ENCODE results near the gene ITIH5.

Gene ITIH5

DNA sequence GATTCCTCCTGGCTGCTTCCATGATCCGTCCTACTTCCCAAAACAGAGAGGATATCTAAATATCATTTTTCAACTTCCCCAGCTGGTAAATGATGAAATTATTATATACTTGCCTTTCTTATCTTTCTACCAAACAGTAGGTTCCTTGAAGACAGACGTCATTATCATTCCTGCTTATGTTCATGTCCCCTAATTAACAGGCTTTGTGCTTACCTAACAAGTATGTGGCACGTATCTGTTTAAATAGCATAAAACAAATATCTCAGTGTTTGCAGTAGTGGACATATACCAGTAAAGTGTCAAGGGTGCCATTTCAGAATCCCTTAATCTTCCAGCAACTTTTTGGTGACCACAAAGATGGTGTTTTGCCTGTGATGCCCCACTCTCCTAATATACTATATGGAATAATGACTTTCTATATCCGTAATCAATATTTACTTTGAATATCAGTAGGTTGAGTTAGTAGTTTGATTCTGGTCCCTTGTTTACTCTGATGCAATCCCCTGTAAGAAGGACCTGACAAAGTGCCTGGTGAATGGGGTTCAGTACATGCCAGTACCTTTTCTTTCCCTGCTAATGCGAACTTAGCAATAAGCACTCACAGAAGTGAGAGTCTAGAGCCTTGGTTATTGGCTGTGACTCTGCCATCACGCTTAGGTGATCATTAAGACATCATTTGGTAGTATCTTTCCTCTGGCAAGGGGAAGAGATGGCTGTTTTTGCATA is 124.4 kb downstream of the ITIH5 start:
- TF ChIP-seq EZH2phosphoT487 (IDR thresholded peaks at IDR 0.05; ENCODE audit: borderline replicate concordance) = no peak
- TF ChIP-seq, protein P1, sequence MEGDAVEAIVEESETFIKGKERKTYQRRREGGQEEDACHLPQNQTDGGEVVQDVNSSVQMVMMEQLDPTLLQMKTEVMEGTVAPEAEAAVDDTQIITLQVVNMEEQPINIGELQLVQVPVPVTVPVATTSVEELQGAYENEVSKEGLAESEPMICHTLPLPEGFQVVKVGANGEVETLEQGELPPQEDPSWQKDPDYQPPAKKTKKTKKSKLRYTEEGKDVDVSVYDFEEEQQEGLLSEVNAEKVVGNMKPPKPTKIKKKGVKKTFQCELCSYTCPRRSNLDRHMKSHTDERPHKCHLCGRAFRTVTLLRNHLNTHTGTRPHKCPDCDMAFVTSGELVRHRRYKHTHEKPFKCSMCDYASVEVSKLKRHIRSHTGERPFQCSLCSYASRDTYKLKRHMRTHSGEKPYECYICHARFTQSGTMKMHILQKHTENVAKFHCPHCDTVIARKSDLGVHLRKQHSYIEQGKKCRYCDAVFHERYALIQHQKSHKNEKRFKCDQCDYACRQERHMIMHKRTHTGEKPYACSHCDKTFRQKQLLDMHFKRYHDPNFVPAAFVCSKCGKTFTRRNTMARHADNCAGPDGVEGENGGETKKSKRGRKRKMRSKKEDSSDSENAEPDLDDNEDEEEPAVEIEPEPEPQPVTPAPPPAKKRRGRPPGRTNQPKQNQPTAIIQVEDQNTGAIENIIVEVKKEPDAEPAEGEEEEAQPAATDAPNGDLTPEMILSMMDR (conservative IDR thresholded peaks at IDR 0.05; ENCODE audit: low read length) = no peak
- Histone ChIP-seq H3K79me2 (ENCODE audit: insufficient read depth, low read length) (no peaks in the 10 kb centered on the region), H3K9ac (ENCODE audit: low read depth, low read length, poor library complexity, severe bottlenecking) (no peak overlapping the region), H3K9me3 (ENCODE audit: insufficient read depth, low read depth, low read length) (no peaks in the 10 kb centered on the region), H3F3A (ENCODE audit: low read depth) (no peaks in the 10 kb centered on the region), H3K27me3 (ENCODE audit: insufficient read depth, low read length, poor library complexity, severe bottlenecking) (no peaks in the 10 kb centered on the region), H2AFZ (ENCODE audit: low read length) (no peak overlapping the region), H4K20me1 (ENCODE audit: insufficient read depth, low read length, poor library complexity, severe bottlenecking) (no peaks in the 10 kb centered on the region), H3K9me2 (replicated peaks; ENCODE audit: low read depth, low read length) (no peaks in the 10 kb centered on the region), H3K4me1 (ENCODE audit: insufficient read depth, low read length, poor library complexity, severe bottlenecking) (no peaks in the 10 kb centered on the region), H3K4me2 (ENCODE audit: low read depth, low read length, poor library complexity, severe bottlenecking) (no peak overlapping the region), H3K36me3 (ENCODE audit: insufficient read depth, low read length) (no peaks in the 10 kb centered on the region), H3K4me3 (ENCODE audit: low read length, poor library complexity, severe bottlenecking) (no peak overlapping the region)

- no peak for TF ChIP-seq EZH2phosphoT487 (IDR thresholded peaks at IDR 0.05; ENCODE audit: borderline replicate concordance)
- TF ChIP-seq, protein P1 (conservative IDR thresholded peaks at IDR 0.05; ENCODE audit: low read length) = no peak
- H3K9ac ChIP-seq (ENCODE audit: low read depth, low read length, poor library complexity, severe bottlenecking) = no peak overlapping the region
- H3K4me3 ChIP-seq (ENCODE audit: low read length, poor library complexity, severe bottlenecking) = no peak overlapping the region
- H3K27me3 ChIP-seq (ENCODE audit: insufficient read depth, low read length, poor library complexity, severe bottlenecking) = no peaks in the 10 kb centered on the region
- no peaks in the 10 kb centered on the region for H3F3A ChIP-seq (ENCODE audit: low read depth)
- H3K4me2 ChIP-seq (ENCODE audit: low read depth, low read length, poor library complexity, severe bottlenecking) = no peak overlapping the region
- no peaks in the 10 kb centered on the region for H4K20me1 ChIP-seq (ENCODE audit: insufficient read depth, low read length, poor library complexity, severe bottlenecking)
- H3K36me3 ChIP-seq (ENCODE audit: insufficient read depth, low read length) = no peaks in the 10 kb centered on the region
- no peaks in the 10 kb centered on the region for H3K9me3 ChIP-seq (ENCODE audit: insufficient read depth, low read depth, low read length)
- H3K9me2 ChIP-seq (replicated peaks; ENCODE audit: low read depth, low read length) = no peaks in the 10 kb centered on the region
- no peak overlapping the region for H2AFZ ChIP-seq (ENCODE audit: low read length)
- no peaks in the 10 kb centered on the region for H3K79me2 ChIP-seq (ENCODE audit: insufficient read depth, low read length)
- H3K4me1 ChIP-seq (ENCODE audit: insufficient read depth, low read length, poor library complexity, severe bottlenecking) = no peaks in the 10 kb centered on the region
Measured at GRCh38 chr10:7541137-7542087, 125.4 kb downstream of the ITIH5 start.

GRCh38 chr10:7538970-7539654 is 127.7 kb downstream of the ITIH5 start:
- TF ChIP-seq, protein P1 (conservative IDR thresholded peaks at IDR 0.05; ENCODE audit: low read length) = no peak
- no peak for TF ChIP-seq EZH2phosphoT487 (IDR thresholded peaks at IDR 0.05; ENCODE audit: borderline replicate concordance)

More at GRCh38 chr10:7538970-7539654, 127.7 kb downstream of the ITIH5 start:
- H3K36me3 ChIP-seq (ENCODE audit: insufficient read depth, low read length) = no peaks in the 10 kb centered on the region
- H3K4me3 ChIP-seq (ENCODE audit: low read length, poor library complexity, severe bottlenecking) = no peak overlapping the region
- H3K4me2 ChIP-seq (ENCODE audit: low read depth, low read length, poor library complexity, severe bottlenecking) = no peak overlapping the region
- no peaks in the 10 kb centered on the region for H3K9me2 ChIP-seq (replicated peaks; ENCODE audit: low read depth, low read length)
- no peaks in the 10 kb centered on the region for H3K9me3 ChIP-seq (ENCODE audit: insufficient read depth, low read depth, low read length)
- H3K9ac ChIP-seq (ENCODE audit: low read depth, low read length, poor library complexity, severe bottlenecking) = no peak overlapping the region
- H3F3A ChIP-seq (ENCODE audit: low read depth) = no peaks in the 10 kb centered on the region
- H3K79me2 ChIP-seq (ENCODE audit: insufficient read depth, low read length) = no peaks in the 10 kb centered on the region
- no peaks in the 10 kb centered on the region for H4K20me1 ChIP-seq (ENCODE audit: insufficient read depth, low read length, poor library complexity, severe bottlenecking)
- no peaks in the 10 kb centered on the region for H3K27me3 ChIP-seq (ENCODE audit: insufficient read depth, low read length, poor library complexity, severe bottlenecking)
- H3K4me1 ChIP-seq (ENCODE audit: insufficient read depth, low read length, poor library complexity, severe bottlenecking) = no peaks in the 10 kb centered on the region
- peak overlapping the region; percentile 83; the same call in 1 of the 2 replicates for H2AFZ ChIP-seq (ENCODE audit: low read length)
